GM19467 (cell line): ENCODE measurements around the gene NXNL1.
A peak's percentile ranks its signal among the peaks of the same experiment; 100 is the strongest.
"Not testable (repeated sequence)": the region's sequence is repeated elsewhere in the genome, so short reads cannot be mapped to it uniquely, and the experiment has no call there.

Source experiments
- ATAC-seq: cut with Tn5 transposase; IDR thresholded peaks from one replicate; pipeline ENCODE4 v1.9.1; 2021; ENCODE audit warnings: mild to moderate bottlenecking, moderate library complexity; ENCODE audit not compliant: unreplicated experiment

Gene NXNL1

GRCh38 chr19:17460372-17461230 is at the start of gene NXNL1:
Gene NXNL1 (minus strand): TSS chr19:17460926. CDS start chr19:17460869, 57 bp downstream.
- ATAC-seq = no peak

GRCh38 chr19:17508558-17508933 is 47.8 kb upstream of the NXNL1 start:
- ATAC-seq = not testable (repeated sequence)

GRCh38 chr19:17506745-17507144 is 46.0 kb upstream of the NXNL1 start:
- no peak for ATAC-seq

- ATAC-seq = no peak
Observed at GRCh38 chr19:17505223-17505622, 44.5 kb upstream of the NXNL1 start.

GRCh38 chr19:17504456-17504855 is 43.7 kb upstream of the NXNL1 start:
- ATAC-seq = no peak

GRCh38 chr19:17504030-17504429 is 43.3 kb upstream of the NXNL1 start:
- ATAC-seq = no peak

- no peak for ATAC-seq
Observed at GRCh38 chr19:17503240-17503639, 42.5 kb upstream of the NXNL1 start.

GRCh38 chr19:17500447-17501198 is 39.9 kb upstream of the NXNL1 start:
- no peak for ATAC-seq

GRCh38 chr19:17499648-17500446 is 39.1 kb upstream of the NXNL1 start:
- ATAC-seq = no peak

GRCh38 chr19:17499025-17499424 is 38.3 kb upstream of the NXNL1 start:
- ATAC-seq = not testable (repeated sequence)

- ATAC-seq = no peak
Observed at GRCh38 chr19:17497149-17497798, 36.5 kb upstream of the NXNL1 start.

- ATAC-seq = peak; percentile 70
Observed at GRCh38 chr19:17496337-17496997, 35.7 kb upstream of the NXNL1 start.

GRCh38 chr19:17495639-17496296 is 35.0 kb upstream of the NXNL1 start:
- no peak for ATAC-seq

- no peak for ATAC-seq
Observed at GRCh38 chr19:17491287-17491686, 30.6 kb upstream of the NXNL1 start.

- no peak for ATAC-seq
Observed at GRCh38 chr19:17490411-17490810, 29.7 kb upstream of the NXNL1 start.

GRCh38 chr19:17489392-17490030 is 28.8 kb upstream of the NXNL1 start:
- ATAC-seq = no peak

GRCh38 chr19:17488593-17489391 is 28.1 kb upstream of the NXNL1 start:
- no peak for ATAC-seq
